ENCODE data around the gene MED26.

GRCh38 chr19:16620018-16620417, 8.0 kb downstream of the MED26 start:
- TF ChIP-seq CTCF (IDR thresholded peaks at IDR 0.05; ENCODE audit: control extremely low read depth in 1 of 3, insufficient read depth in 1 of 3, low read depth in 1 of 3, low read length in 3 of 3) (no peak), POLR2A (IDR thresholded peaks at IDR 0.05; ENCODE audit: control extremely low read depth in 1 of 2, low read depth in 2 of 2, low read length in 2 of 2) (no peak), RAD21 (IDR thresholded peaks at IDR 0.05 in 1 of 2, conservative IDR thresholded peaks at IDR 0.05 in 1 of 2; ENCODE audit: low read depth in 2 of 2, low read length in 2 of 2) (no peak), CREB1 (IDR thresholded peaks at IDR 0.05) (no peak), RBBP5 (IDR thresholded peaks at IDR 0.05; ENCODE audit: borderline replicate concordance, low read depth, low read length) (no peak), EGR1 (IDR thresholded peaks at IDR 0.05; ENCODE audit: borderline replicate concordance, low read depth, low read length) (no peak), RFX5 (IDR thresholded peaks at IDR 0.05; ENCODE audit: borderline replicate concordance, low read depth, low read length) (no peak), CBX8 (IDR thresholded peaks at IDR 0.05; ENCODE audit: borderline replicate concordance, low read depth, low read length) (no peak), POLR2AphosphoS5 (IDR thresholded peaks at IDR 0.05; ENCODE audit: low read depth, low read length) (no peak), EZH2 (IDR thresholded peaks at IDR 0.05; ENCODE audit: low read depth, low read length, severe bottlenecking) (no peak), POU5F1 (IDR thresholded peaks at IDR 0.05; ENCODE audit: low read depth, low read length) (no peak), MAX (IDR thresholded peaks at IDR 0.05) (no peak), YY1 (IDR thresholded peaks at IDR 0.05; ENCODE audit: low read depth, low read length) (no peak), SUZ12 (IDR thresholded peaks at IDR 0.05; ENCODE audit: low read length) (no peak)

All from H1 (cell line).